ENCODE measurements around the gene HSP90AA1.

GRCh38 chr14:102050625-102051024, 36.2 kb downstream of the HSP90AA1 start:
- TF ChIP-seq EP300 (IDR thresholded peaks at IDR 0.05) (no peak), CTCF (IDR thresholded peaks at IDR 0.05) (no peak)
